Measurements from ENCODE around the gene ELMO1.

GRCh38 chr7:37205451-37205850 is 243.2 kb downstream of the ELMO1 start:
- no peak for TF ChIP-seq CTCF (IDR thresholded peaks at IDR 0.05)
- TF ChIP-seq POLR2A (IDR thresholded peaks at IDR 0.05), result no peak

All from body of pancreas (tissue), 4 donors.